Activated naive CD4-positive, alpha-beta T cell treated with Interleukin-2 at 50 U/mL for 16 hours (primary cell): Measurements from ENCODE around the gene ART3.

ENCODE experiments used
- DNase-seq: peaks from one replicate; pipeline ENCODE4 v3.0.0-alpha.2; 2020

The ART3 gene

DNA sequence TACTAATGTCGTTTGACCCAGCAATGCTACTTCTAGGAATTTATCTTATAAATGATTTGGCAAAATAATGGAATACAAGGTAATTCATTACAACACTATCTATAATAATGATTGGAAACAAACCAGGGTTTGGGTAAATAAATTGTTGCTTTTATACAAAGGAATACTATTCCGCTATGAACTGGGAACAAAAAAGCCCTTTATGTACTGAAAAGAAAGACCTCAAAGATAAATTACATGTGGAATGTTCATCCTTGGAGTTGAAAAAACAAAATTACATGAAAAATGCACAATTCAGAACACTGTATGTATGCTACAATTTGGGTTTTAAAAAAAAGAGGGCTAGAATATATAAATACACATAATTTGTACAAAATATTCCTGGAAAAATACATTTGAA lies 78.8 kb downstream of the ART3 start:
- no peak for DNase-seq

DNA sequence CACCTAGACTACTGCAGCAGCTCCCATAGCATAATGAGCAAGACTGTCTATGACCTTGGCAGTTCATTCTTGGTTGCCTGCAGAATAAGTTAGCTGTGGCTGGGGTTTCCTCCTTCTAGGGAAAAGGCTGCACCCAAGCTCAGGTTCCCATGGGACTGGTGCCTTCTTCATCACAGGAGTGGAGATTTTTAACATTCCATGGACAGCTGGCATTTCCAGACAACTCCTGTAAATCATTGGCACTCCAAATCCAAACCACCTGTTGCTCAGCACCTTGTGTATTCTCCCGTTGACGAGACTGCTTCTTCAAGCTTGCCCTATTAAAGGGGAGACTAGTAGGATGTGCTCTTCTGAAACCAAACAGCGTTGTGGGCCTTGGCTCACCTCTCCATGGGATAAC lies 81.5 kb downstream of the ART3 start:
- DNase-seq = no peak

DNA sequence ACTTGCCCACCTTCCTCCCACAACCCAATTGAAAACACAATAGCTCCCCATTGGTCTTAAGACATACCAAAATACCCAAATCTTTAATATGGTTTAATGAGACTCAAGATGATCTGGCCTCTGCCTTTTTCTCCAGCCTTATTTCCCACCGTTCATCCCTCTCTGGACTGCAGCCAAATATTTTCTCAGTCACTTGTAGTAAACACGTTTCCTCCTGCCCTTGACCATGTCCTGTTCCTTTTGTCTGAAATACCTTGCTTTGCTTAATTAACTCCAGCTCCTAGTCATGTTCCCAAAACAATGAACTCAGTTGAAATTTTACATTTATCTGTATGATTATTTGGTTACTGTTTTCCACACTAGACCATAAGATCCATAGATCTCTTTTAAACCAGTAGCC lies 82.1 kb downstream of the ART3 start:
- no peak for DNase-seq

DNA sequence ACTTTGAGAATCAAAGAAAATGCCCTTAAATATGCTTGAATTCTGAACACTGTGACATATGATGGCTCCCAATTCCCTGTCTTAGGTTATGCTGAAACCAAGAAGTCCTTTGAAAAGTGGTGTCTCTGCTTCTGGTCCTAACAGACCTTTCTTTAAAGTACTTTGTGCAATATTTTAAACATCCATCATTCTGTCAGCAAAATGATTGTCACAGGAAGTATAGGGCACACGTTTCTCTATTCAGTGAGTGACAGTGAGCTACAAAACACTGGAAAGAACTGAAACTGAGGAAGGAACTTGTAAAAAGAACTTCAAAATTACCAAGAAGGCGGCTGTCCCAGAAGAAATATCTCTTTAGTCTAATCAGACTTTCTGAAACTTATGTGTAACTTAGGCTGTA lies 85.8 kb downstream of the ART3 start:
- no peak for DNase-seq
